ENCODE measurements around the gene ZBTB16.

DNA sequence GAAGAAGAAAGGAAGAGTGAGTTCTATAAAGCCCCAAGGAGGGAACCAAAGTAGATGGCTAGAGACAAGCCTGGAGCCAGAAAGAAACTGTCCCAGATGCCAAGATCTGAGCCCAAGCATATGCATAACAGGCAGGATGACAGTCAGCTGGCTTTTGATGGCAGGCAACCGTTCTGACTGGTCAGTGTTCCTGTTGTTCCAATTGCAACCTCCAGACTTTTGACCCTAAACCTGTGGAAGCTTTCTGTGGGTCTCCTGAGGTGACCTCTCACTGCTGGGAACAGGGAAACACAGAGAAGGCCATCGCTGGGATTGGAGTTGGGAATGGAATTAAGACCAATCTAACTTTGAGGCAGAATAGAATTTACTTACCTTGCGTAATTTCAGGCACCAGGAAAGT, 215.1 kb downstream of the ZBTB16 start:
- TF ChIP-seq CTCF (IDR thresholded peaks at IDR 0.05; ENCODE audit: low read length) (no peak), EZH2phosphoT487 (IDR thresholded peaks at IDR 0.05; ENCODE audit: low read length) (no peak), EZH2 (optimal IDR thresholded peaks at IDR 0.05; ENCODE audit: low read depth, low read length) (no peak)

All from MM.1S (cell line).